Measurements from ENCODE around the gene PLEKHG3.
"Not testable (repeated sequence)": the region's sequence is repeated elsewhere in the genome, so short reads cannot be mapped to it uniquely, and the experiment has no call there.

PLEKHG3 gene

GRCh38 chr14:64704143-64704742 lies at the start of gene PLEKHG3:
TSS of gene PLEKHG3 (plus strand) at chr14:64704424. CDS start at chr14:64727632, 23,208 bp downstream.
- DNase-seq (ENCODE audit: low read depth): no peak

- DNase-seq (ENCODE audit: low read depth): no peak
These were observed 49.3 kb upstream of the PLEKHG3 start for GRCh38 chr14:64654901-64655300.

- no peak for DNase-seq (ENCODE audit: low read depth)
These were observed 47.2 kb upstream of the PLEKHG3 start for GRCh38 chr14:64656986-64657385.

- no peak for DNase-seq (ENCODE audit: low read depth)
These were observed 46.0 kb upstream of the PLEKHG3 start for GRCh38 chr14:64658201-64658600.

- DNase-seq (ENCODE audit: low read depth): not testable (repeated sequence)
These were observed 45.4 kb upstream of the PLEKHG3 start for GRCh38 chr14:64658700-64659264.

- DNase-seq (ENCODE audit: low read depth): no peak
These were observed 44.9 kb upstream of the PLEKHG3 start for GRCh38 chr14:64659366-64659765.

GRCh38 chr14:64663174-64663573 lies 41.0 kb upstream of the PLEKHG3 start:
- no peak for DNase-seq (ENCODE audit: low read depth)

- no peak for DNase-seq (ENCODE audit: low read depth)
These were observed 32.6 kb upstream of the PLEKHG3 start for GRCh38 chr14:64671591-64671990.

- no peak for DNase-seq (ENCODE audit: low read depth)
These were observed 30.9 kb upstream of the PLEKHG3 start for GRCh38 chr14:64673316-64673715.

GRCh38 chr14:64673748-64674147 lies 30.5 kb upstream of the PLEKHG3 start:
- no peak for DNase-seq (ENCODE audit: low read depth)

- DNase-seq (ENCODE audit: low read depth): no peak
These were observed 29.4 kb upstream of the PLEKHG3 start for GRCh38 chr14:64674829-64675228.

- DNase-seq (ENCODE audit: low read depth): no peak
These were observed 28.9 kb upstream of the PLEKHG3 start for GRCh38 chr14:64675312-64675711.

GRCh38 chr14:64676410-64677008 lies 27.7 kb upstream of the PLEKHG3 start:
- no peak for DNase-seq (ENCODE audit: low read depth)

GRCh38 chr14:64680013-64680713 lies 24.1 kb upstream of the PLEKHG3 start:
- no peak for DNase-seq (ENCODE audit: low read depth)

- DNase-seq (ENCODE audit: low read depth): no peak
These were observed 23.5 kb upstream of the PLEKHG3 start for GRCh38 chr14:64680714-64681065.

- no peak for DNase-seq (ENCODE audit: low read depth)
These were observed 22.2 kb upstream of the PLEKHG3 start for GRCh38 chr14:64681796-64682710.

GRCh38 chr14:64682843-64683242 lies 21.4 kb upstream of the PLEKHG3 start:
- no peak for DNase-seq (ENCODE audit: low read depth)

- no peak for DNase-seq (ENCODE audit: low read depth)
These were observed 21.0 kb upstream of the PLEKHG3 start for GRCh38 chr14:64683264-64683663.

- no peak for DNase-seq (ENCODE audit: low read depth)
These were observed 20.1 kb upstream of the PLEKHG3 start for GRCh38 chr14:64684091-64684490.

- DNase-seq (ENCODE audit: low read depth): no peak
These were observed 18.6 kb upstream of the PLEKHG3 start for GRCh38 chr14:64685371-64686281.

- DNase-seq (ENCODE audit: low read depth): no peak
These were observed 18.0 kb upstream of the PLEKHG3 start for GRCh38 chr14:64686282-64686615.
